NCI-H1694 (cell line): Measurements from ENCODE around the gene UCN2.

ENCODE experiments used
- DNase-seq: peaks from one replicate; lab custom pipeline; 2025; lab: John Stamatoyannopoulos, UW

The UCN2 gene

DNA sequence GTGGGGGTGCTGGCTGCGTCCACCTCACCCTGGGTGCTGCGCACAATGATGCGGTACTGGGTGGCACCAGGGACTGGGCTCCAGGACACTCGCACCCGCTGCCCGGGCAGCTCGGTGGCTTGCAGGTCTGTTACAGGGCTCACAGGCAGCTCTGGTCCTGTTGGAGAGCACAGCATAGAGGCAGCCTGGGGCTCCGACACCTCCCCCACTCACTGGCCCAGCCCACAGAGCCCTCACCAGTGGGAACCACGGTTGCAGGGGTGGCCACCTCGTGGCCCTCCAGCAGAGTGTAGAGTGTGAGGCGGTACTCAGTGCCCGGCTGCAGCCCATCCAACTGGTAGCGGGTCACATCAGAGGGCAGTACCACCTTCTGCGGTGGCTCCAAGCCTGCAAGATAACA is 27.9 kb upstream of the UCN2 start:
- DNase-seq: no peak

DNA sequence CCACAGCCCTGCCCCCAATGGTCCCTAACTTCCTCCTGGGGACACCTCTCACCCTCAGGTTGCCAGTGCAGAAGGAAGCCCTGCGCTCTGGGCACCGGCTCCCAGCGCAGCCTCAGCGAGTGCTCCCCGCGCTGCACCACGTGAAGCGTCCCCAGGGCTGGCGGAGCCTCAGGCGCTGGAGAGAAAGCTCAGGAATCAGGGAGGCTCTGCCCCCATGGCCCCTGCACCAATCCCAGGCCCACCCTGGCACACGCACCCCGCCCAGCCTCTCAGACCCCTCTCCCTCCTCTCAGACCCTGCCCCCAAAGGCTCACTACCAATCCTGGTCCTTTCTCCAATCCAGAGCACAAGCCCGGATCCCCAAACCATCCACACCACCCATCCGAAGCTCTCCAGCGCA is 24.6 kb upstream of the UCN2 start:
- DNase-seq: no peak

DNA sequence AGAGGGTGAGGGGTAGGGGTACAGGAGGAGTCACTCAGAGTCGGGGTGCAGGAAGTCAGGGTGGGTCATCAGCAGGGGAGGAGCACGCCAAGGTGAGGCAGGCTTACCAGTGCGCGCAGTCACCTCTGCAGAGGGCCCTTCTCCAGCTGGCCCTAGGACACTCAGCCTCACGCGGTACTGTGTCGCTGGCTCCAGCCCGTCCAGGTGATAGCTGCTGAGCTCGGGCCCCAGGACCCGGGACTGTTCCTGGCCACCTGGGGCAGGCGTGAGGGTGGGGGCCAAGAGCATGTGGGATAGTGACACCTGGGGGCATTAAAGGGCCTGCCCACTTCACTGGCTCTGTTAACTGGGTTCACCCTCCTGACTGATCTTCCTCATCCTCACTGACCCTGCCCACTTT is 24.1 kb upstream of the UCN2 start:
- DNase-seq: no peak

DNA sequence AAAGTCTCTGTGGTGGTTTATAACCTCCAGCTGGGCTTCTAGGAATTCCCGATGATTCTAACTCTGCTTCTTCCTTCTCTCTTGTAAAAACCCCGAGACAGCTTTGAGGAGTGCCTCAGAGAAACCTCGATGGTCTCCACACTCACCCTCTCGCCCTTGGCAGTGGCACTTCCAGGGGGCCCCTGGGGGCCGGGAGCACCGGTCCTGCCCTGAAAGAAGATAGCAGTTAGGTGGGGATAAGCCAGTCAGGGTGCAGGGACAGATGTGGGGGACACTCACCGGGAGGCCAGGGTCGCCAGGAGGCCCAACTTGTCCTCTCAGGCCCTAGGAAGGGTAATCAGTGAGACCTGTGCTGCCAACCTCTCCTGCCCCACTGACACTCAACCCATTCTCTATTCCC is 21.8 kb upstream of the UCN2 start:
- no peak for DNase-seq

DNA sequence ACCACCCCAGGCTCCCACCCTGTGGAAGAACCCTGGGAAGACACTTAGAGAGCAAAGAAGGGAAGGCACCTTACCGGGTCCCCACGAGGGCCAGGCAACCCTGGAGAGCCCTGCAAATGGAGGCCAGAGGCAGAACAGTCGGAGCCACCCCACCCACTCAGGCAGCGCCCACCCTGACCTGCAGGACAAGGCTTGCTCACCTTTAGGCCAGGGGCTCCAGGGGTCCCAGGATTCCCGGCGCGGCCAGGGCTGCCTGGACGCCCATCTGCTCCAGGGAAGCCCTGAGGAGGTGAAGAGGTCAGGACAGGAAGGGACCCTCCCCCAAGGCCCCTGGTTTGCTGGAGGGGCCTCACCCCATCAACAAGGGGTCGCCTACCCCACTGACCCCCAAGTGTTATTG is 21.3 kb upstream of the UCN2 start:
- DNase-seq: no peak

DNA sequence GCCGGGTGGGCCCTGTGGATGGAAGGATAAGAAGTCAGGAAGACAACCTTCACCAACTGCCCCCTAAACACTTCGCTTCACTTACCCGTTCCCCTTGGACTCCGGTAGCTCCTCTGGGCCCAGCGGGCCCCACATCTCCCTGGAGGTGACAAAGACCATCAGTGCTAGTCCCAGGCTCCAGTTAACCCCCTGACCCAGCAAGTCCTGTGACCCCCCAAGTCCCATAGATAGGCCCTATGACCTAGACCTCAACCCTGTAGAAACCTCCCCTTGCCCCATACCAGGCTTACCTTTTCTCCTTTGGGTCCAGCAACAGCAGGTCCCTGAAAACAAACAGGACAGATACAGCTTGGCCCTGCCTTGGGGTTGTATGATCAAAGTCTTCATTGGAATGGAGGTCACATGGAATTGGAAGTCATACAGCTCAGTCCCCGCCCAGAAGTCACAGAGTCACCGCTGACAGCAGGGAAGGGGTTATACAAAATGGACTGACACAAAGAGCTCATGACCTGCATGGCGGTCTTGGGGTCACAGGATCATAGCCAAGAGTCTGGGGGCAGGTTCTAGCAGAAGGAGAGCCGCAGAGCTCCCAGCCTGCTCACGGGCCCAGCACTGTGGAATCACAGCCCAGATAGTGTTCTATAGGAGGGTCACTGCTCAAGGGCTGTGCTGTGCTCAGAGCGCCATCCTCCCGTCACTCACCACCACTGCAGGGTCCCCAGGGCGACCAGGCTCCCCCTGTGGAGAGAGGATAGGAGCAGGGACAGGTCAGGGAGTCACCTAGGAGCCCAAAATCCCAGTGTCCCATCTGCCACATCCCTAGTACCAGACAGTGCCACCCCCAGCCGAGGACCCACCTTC is 18.3 kb upstream of the UCN2 start:
- no peak for DNase-seq

DNA sequence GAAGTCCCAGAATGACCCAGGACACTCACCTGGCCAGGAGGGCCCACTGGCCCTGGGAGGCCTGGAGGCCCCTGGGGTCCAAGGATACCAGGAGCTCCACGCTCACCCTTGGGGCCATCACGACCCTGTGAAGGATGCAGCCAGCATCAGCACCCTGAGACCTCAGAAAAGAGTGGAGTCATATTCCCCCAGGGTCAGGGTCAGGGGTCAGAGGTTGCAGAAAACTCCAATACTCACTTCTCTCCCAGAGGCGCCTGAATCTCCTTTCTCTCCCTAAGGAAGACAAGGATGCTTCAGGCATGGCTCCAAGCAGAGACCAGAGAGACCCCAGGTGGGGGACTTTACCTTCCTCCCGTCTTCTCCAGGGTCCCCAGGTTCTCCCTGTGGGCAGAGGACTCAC is 13.1 kb upstream of the UCN2 start:
- no peak for DNase-seq

DNA sequence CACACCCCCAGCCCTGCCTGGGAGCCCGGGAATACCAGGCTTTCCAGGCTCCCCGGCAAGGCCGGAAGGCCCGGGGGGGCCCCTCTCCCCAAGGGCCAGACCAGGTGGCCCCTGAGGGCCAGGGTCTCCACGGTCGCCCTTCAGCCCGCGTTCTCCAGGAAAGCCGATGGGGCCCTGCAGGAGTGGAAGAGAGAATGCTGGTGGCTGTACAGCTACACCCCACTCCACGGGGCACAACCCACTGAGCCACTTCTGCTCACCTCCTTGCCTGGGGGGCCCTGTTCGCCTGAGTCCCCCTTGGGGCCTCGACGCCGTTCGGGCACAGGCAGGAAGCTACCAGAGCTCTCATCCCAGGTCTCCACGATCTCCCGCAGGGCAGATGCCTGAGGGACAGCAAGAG is 11.8 kb upstream of the UCN2 start:
- DNase-seq: no peak

DNA sequence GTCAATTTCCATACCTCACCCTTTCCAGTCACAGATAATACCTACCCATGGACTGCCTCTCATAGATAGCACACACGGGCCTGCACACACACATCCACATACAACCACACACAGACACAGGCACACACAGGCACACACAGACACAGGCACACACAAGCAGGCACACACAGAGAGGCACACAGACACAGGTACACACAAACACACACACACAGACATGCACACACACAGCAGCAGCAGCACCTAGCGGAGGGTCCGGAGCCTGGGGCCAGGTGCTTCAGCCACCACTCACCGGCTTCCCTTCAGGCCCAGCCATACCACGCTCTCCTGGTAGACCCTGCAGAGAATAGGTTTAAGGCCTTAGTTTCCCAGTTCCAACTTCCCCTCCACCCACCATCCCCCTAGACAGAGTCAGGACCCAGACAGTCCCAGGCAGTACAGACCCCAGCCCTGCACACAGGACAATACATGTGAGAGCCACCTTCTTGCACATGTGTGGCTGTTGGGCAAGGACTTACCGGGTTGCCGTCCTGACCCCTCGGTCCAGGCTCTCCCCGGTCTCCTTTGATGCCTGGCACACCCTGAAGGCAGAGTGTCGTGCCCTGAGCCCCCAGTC is 10.5 kb upstream of the UCN2 start:
- no peak for DNase-seq

DNA sequence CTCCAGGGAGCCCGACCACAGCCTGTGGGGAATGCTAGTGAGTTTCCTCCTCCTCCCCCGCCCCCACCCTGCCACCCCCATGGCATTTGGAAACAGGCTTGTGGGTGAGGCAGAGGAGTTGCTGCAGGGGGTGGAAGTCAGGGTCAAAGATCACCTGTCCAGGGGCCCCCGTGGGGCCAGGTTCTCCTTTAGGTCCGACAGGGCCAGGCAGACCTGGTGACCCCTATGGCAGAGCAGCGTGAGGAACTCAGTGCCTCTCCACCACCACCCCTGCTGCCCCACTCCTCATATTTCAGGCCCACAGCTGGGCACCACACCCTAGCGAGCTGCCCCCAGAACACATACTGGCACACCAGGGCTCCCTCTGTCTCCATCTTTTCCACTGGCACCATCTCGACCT is 8.9 kb upstream of the UCN2 start:
- DNase-seq: no peak

DNA sequence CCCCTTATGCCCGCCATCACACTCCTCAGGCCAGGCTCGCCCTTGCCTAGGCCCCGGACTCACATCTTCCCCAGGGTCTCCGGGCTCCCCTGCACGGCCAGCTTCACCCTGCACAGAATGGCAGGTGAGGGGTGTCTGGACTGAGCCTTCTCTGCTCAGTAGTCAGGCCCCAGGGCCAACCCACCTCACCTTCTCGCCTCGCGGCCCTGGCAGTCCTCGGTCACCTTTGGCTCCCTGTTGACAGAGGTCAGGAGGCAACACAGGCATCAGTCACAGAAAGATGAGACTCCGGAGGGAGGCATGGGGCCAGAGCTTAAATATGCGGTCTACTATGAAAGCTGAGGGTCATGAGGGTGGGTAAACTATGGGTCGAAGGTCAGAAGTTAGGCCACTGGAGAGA is 8.4 kb upstream of the UCN2 start:
- no peak for DNase-seq

DNA sequence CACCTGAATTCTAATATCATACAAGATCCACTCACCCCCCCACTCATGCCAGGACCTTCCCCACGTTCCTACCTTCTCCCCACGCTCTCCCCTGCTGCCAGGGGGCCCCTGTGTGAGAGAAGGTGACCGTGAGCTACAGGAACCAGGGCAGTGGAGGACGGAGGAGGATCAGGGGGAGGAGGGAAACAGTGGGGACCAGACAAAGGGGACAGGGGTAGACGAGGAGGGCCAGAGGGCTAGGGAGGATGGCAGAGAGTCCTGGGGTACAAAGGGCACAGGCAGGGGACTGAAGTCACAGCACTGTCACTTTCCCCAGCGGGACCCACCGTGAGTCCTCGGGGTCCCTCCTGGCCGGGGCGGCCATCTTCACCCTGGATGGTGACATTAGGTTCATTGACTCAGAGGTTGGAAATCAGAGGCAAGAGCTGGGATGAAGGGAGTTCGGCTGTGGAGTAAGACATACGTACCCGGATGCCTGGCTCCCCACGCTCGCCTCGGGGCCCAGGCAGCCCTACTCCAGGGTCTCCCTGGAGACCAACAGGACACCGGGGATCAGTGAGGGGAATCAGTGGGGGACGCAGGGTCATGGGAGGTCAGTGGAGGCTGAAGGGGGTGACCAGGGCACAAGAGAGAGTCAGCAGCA is 6.3 kb upstream of the UCN2 start:
- DNase-seq: no peak

DNA sequence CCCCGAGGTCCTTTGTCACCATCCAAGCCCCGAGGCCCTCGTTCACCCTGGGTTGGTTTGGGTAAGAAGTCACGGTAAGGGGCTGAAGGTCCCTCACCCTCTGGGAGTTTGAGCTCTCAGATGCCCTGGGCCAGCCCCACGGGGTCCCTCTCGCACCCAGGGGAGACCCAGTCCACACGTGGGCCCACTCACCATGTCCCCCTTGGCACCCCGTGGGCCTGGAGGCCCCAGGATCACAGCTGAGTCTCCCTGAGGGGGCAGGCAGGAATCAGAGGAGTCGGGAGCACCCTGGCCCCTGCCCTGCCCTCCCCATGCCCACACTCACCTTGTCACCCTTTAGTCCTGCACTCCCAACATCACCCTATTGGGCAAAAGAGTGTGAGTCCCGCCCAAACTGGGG is 5.8 kb upstream of the UCN2 start:
- DNase-seq: no peak

DNA sequence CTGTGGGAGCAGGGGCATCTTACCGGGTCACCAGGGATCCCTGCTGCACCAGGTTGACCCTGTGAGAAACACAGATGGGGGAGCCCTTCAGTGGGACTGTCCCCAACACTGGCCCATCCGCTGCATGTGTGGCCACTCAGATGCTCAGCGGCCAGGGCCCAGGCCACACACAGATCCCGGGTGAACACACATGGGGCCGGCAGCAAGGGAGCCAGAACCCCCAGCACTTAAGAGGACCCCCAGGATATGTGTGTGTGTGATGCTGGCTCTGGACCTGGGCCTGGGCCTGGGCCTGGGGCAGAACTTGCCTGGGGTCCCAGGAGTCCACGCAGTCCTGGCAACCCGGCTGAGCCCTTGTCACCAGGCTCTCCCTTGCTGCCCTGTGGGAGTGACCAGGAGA is 4.9 kb upstream of the UCN2 start:
- DNase-seq: no peak

DNA sequence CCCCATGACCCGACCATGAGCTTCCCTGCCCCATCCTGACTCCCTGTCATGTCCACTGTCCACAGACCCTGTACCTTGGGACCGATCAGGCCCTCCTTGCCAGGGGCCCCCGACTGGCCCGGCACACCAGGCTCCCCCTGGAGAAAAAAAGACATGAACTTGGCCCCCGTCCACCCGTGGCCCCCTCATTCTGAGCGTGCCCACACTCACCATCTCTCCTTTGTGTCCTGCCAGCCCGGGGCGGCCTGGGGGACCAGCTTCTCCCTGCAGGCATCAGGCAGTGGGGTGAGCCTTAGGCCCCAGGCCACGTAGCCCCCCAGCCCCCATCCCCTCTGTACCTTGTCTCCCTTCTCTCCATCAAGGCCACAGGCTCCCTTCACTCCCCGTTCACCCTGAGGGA is 3.9 kb upstream of the UCN2 start:
- DNase-seq: no peak

DNA sequence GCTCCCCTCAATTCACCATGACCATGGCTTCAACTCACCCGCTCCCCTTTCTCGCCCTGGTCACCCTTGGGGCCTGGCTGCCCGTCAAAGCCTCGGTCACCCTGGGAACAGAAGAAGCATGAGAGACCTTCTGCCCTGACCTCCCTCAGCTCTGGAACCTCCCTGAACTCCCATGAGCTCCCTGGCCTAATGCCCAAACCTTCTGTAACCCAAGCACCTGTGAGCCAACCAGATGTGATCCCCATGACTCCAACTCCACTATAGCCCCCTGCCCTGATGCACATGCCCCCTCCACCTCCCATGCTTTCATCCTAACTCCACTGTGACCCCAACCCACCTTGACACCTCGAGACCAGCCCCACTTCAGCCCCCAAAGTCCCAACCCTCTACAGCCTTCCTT is 3.5 kb upstream of the UCN2 start:
- no peak for DNase-seq

DNA sequence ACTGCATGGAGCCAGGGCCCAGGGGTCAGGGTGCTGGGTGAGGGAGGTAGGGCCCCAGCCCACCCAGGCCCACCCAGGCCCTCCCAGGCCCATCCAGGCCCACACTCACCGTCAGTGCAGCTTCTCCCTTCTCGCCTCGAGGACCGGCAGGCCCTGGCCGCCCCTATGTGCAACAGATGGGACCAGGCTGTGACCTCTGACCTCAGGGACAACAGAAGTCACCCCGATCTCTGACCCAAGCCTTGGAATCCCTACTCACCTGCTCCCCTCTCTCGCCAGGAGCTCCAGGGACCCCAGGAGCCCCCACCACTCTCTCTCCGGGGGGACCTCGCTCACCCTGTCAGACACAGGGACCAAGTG is 2.8 kb upstream of the UCN2 start:
- no peak for DNase-seq

DNA sequence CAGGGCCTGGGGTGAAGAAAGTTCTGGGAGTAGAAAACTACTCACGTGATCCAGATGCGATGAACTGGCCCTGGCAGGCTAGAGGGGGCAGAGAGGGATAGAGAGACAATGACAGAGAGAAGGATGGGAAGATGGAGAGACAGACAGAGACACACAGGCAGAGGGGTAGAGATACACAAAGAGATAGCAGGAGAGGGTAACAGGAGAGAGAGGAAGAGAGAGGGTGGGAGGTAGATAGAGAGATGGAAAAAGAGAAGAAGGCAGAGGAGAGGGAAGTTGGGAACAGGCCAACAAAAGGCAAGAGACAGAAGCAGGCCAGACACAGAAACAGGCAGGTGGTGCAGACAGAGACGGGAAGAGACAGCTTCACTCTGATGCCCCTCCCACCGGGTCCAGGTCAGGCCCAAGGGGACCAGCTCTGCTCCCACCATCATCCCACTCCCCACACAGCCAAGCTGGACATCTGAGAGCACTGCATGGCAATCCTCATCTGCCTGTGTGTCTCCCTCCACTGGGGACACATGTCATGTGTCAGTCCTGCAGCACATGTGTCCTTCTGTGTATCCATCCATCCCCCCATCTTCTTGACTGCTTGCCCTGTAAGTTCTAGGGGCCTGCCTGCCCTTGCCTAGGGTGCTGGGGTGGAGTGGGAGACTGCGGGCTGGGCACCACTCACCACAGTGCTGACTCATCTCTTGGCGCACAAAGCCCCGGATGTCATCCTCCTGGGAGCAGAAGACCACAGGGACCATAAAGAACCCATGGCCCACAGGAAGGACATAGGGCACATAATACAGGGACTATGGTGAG is 2.2 kb upstream of the UCN2 start:
- no peak for DNase-seq

DNA sequence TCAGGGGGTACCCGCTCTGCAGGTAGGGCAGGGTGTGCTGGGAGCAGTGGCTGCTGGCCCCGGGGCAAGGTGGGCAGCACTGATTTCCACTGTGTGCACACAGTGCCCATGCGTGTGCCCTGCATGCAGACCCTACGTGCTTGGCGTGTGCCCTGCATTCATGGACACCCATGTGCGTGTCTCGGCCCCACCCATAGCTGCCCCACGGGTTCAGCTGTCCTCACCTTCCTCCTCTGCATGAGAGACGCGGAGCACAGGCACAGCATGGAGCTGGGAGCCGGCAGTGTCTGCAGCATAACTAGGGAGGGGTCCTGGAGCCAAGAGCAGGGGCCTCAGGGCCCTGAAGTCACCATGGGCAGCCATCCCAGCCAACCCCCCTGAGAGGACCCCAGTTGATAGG is 1.6 kb upstream of the UCN2 start:
- DNase-seq: no peak

DNA sequence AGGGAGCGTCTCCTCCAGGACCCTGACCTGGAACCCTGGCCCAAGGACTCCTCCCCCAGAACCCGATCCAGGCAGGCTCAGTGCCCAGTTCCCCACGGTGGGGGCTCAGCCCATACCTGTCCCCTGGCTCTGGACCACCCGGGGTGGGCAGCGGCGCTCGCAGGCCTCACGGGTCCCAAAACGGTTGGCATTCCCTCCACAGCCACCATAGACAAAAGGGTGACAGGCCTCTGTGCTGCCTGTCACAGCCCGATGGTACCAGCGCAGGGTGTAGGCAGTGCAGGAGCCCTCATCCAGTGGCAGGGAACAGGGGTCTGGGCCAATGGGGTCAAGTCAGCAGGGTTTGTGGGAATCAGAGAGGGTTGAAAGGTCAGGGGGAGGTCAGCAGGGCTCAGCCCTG is 1.1 kb upstream of the UCN2 start:
- no peak for DNase-seq

DNA sequence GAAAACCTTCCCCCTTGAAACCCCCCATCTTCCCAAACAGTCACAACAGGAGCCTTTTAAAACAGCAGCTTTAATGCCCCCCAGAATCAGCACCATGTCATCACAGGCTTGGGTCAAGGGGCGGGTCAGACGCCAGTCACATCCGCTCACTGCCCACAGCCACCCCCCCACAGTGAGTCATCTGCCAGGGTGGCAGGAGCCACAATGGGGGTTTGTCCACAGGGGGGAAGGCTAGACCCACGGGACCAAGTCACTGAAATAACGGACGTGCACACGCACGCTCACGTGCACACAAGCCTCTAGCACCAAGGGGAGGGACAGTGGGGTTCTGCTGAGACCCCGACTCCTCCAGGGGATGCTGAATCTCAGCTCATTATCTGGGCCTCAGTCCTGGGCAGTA is 441 bp upstream of the UCN2 start:
- DNase-seq: no peak

DNA sequence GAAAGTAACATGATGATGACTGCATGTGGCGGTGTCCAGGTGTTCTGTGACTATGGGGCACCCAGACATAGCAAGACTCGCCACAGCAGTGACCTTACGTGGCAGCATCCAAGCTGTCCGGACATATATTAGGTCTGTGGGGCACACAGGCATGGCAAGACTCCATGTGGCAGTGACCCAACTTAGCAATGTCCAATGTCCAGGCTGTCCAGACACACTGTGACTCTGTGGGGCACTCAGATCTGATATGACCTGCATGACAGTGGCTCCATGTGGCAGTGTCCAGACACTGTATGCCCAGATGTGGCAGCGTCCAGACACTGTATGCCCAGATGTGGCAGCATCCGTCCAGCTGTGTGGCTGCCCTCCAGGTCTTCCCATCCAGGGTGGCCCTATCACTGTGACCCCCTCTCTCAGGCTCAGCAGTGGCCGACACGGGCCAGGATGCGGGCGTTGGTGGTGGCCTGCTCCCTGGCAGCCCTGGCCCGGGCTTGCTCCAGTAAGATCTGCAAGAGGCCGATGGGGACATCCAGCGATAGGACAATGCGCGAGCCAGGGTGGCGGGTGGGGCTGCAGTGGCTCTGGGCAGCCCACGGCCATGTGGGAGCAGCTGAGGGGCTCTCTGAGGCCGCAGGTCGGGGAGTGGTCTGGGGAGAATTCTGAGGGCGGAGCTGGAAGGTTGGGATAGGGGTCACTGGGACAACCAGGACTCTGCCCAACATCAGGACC is 1.1 kb downstream of the UCN2 start:
- DNase-seq: no peak
